HepG2 (cell line): ENCODE data around the gene KIZ. TPM values are rescaled to one million over a fixed set of nuclear protein-coding genes. Genes with fewer than 3 reads are reported as not detected.

ENCODE experiments used
- ATAC-seq: fragments of 200-7000 bp; cut with Tn5 transposase; 3 replicates; pipeline ENCODE4 v1.9.1; 2020; ENCODE audit warnings: mild to moderate bottlenecking, moderate library complexity
- BruUV-seq: library from RNA; stranded (reverse); fragments of 400-500 nt; replicated peaks from 2 replicates; lab custom pipeline; 2021; lab: Mats Ljungman, UMichigan
- CTCF ChIA-PET: fragments of 300-600 bp; formaldehyde crosslinking; extraction: SDS; loops from one replicate; lab custom pipeline; 2021; ENCODE audit warnings: low total read pairs, inconsistent platforms, low intra/inter-chr PET ratio; lab: Yijun Ruan, JAX
- POLR2A ChIA-PET: fragments of 350-600 bp; sonication (Branson Sonifier 250); formaldehyde crosslinking; loops from one replicate; lab custom pipeline; 2020; ENCODE audit warnings: antibody characterized with exemption, inconsistent platforms; lab: Yijun Ruan, JAX
- DNase-seq: peaks from one replicate; pipeline ENCODE4 v3.0.0-alpha.2; 2015; ENCODE audit warnings: low spot score
- FAIRE-seq: peaks from 3 replicates; lab custom pipeline; 2011; peaks lifted over from hg19 to GRCh38; lab: Jason Lieb, UNC
- H2AFZ ChIP-seq: one replicate; pipeline ENCODE4 v1.6.1; 2011; ENCODE audit warnings: low read length, inconsistent platforms
- H3K27ac ChIP-seq: fragments of 300-600 bp; 3 replicates; pipeline ENCODE4 v1.8.0; 2011; ENCODE audit warnings: mixed run types, mild to moderate bottlenecking, mixed read lengths, low read length, inconsistent platforms; ENCODE audit not compliant: insufficient read depth; ENCODE audit errors: extremely low read length
- H3K27me3 ChIP-seq, 2 experiments: fragments of 200-600 bp in 1 of 2; 2 replicates in 1 of 2; 3 replicates in 1 of 2; pipeline versions ENCODE4 v1.6.0 to v1.8.0; 2011; ENCODE audit warnings: low read length in 2 of 2, mild to moderate bottlenecking in 2 of 2, moderate library complexity in 2 of 2, inconsistent platforms in 1 of 2; ENCODE audit not compliant: insufficient read depth in 2 of 2, control insufficient read depth in 1 of 2
- H3K36me3 ChIP-seq, 2 experiments: fragments of 200-600 bp in 1 of 2; replicated peaks in 1 of 2; 2 replicates in 1 of 2; 3 replicates in 1 of 2; pipeline versions ENCODE4 v1.5.1 to v1.8.0; 2011; ENCODE audit warnings: low read length in 2 of 2, inconsistent platforms in 1 of 2; ENCODE audit not compliant: insufficient read depth in 2 of 2, control insufficient read depth in 1 of 2
- H3K4me1 ChIP-seq: 2 replicates; pipeline ENCODE4 v1.5.1; 2012; ENCODE audit warnings: low read length, inconsistent platforms; ENCODE audit not compliant: insufficient read depth
- H3K4me2 ChIP-seq: 2 replicates; pipeline ENCODE4 v1.6.0; 2011; ENCODE audit warnings: low read depth, low read length, inconsistent platforms
- H3K4me3 ChIP-seq, 3 experiments: fragments of 200-600 bp in 1 of 3; sonication (generic), shearing (Covaris generic) in 1 of 3; replicated peaks in 1 of 3; 2 replicates each; pipeline ENCODE4 v1.5.1; 2011 to 2016; ENCODE audit warnings: low read length in 3 of 3, inconsistent platforms in 2 of 3, low read depth in 2 of 3, mild to moderate bottlenecking in 2 of 3, control low read depth in 1 of 3, mixed read lengths in 1 of 3; ENCODE audit not compliant: insufficient read depth in 1 of 3
- H3K79me2 ChIP-seq: one replicate; pipeline ENCODE4 v1.6.1; 2011; ENCODE audit warnings: low read length, inconsistent platforms; ENCODE audit not compliant: insufficient read depth
- H3K9ac ChIP-seq: 2 replicates; pipeline ENCODE4 v1.6.0; 2011; ENCODE audit warnings: mild to moderate bottlenecking, low read depth, low read length, inconsistent platforms; ENCODE audit not compliant: insufficient read depth
- H3K9me3 ChIP-seq: 2 replicates; pipeline ENCODE4 v1.5.1; 2012; ENCODE audit warnings: mild to moderate bottlenecking, low read length
- H4K20me1 ChIP-seq: 2 replicates; pipeline ENCODE4 v1.6.0; 2011; ENCODE audit warnings: inconsistent platforms, mild to moderate bottlenecking, low read length, moderate library complexity; ENCODE audit not compliant: insufficient read depth
- ARID4A ChIP-seq: sonication (generic); formaldehyde crosslinking; IDR thresholded peaks from 2 replicates; pipeline ENCODE4 v1.5.0; 2020; ENCODE audit warnings: mild to moderate bottlenecking, missing genetic modification reagents, borderline replicate concordance
- EEA1 ChIP-seq: sonication (generic); formaldehyde crosslinking; IDR thresholded peaks from 2 replicates; pipeline ENCODE4 v1.5.1; 2020; ENCODE audit warnings: mild to moderate bottlenecking, missing genetic modification reagents, borderline replicate concordance
- IKZF4 ChIP-seq: sonication (generic); formaldehyde crosslinking; IDR thresholded peaks from 2 replicates; pipeline ENCODE4 v1.5.1; 2020; ENCODE audit warnings: borderline replicate concordance, mild to moderate bottlenecking, low read depth, missing genetic modification reagents; ENCODE audit errors: not compliant biosample characterization
- NPAS2 ChIP-seq: sonication (generic); formaldehyde crosslinking; IDR thresholded peaks from 2 replicates; pipeline ENCODE4 v1.8.0; 2022; ENCODE audit warnings: mild to moderate bottlenecking, missing genetic modification reagents, borderline replicate concordance
- RNF2 ChIP-seq: fragments of 450-650 bp; conservative IDR thresholded peaks from 2 replicates; pipeline ENCODE4 v1.6.1; 2016; ENCODE audit warnings: low read depth
- ZBTB4 ChIP-seq: sonication (generic); formaldehyde crosslinking; IDR thresholded peaks from 2 replicates; pipeline ENCODE4 v1.4.0; 2020; ENCODE audit warnings: missing genetic modification reagents, mild to moderate bottlenecking, borderline replicate concordance
- ZNF597 ChIP-seq: sonication (generic); formaldehyde crosslinking; IDR thresholded peaks from 2 replicates; pipeline ENCODE4 v1.5.0; 2020; ENCODE audit warnings: missing genetic modification reagents
- WGBS: methylation state at CpG from one replicate; pipeline ENCODE4 v1.1.6; 2017; ENCODE audit warnings: low lambda C conversion rate; 5-methylcytosine and 5-hydroxymethylcytosine counted together
- in situ Hi-C: cut with HindIII; loops from 2 replicates; pipeline ENCODE4 v1.10.0; 2017; ENCODE audit warnings: low pct_unique_long_range_greater_than_20kb; ENCODE audit not compliant: extremely low pct_ligation_motif_present
- intact Hi-C: fragments of 100-400 bp; cut with micrococcal nuclease; formaldehyde crosslinking; loops from one replicate; pipeline ENCODE4 v1.10.0; 2022; ENCODE audit not compliant: unreplicated experiment
- polyA plus RNA-seq, 8 experiments: library from polyadenylated mRNA; depleted of rRNA in 3 of 8; stranded (reverse) in 7 of 8; unstranded in 1 of 8; fragments of >200 nt; fragmentation: Illumina TruSeq in 4 of 8; extraction: Trizol in 4 of 8; gene quantifications; 2 replicates each; pipeline versions ENCODE4 v1.2.1 to v1.2.3, GENCODE V29; 2011 to 2016; ENCODE audit warnings: low read depth in 4 of 8, missing spikeins in 1 of 8, mixed read lengths in 1 of 8; ENCODE audit not compliant: insufficient read depth in 1 of 8
- total RNA-seq, 5 experiments: library from RNA; depleted of rRNA; stranded (reverse); fragments of >200 nt; fragmentation: Illumina TruSeq; extraction: Trizol; gene quantifications; 2 replicates each; pipeline ENCODE4 v1.2.3, GENCODE V29; 2016; ENCODE audit warnings: low read depth in 1 of 5

KIZ gene
- total and polyA plus RNA-seq, 2 of the 13 experiments (the other 11 are each of a cell fraction or from before 2014, with no cell fraction given): 46.3 to 114 TPM

- Histone ChIP-seq H3K79me2 (no peaks in the 10 kb centered on the region), H2AFZ (no peak overlapping the region), H3K36me3 (peaks cover 20 to 60% of the 10 kb centered on the region in 2 experiments), H3K4me2 (no peak overlapping the region), H3K9me3 (no peaks in the 10 kb centered on the region), H3K4me1 (peaks cover 6% of the 10 kb centered on the region; the same call in 1 of the 2 replicates), H3K27ac (no peak overlapping the region), H4K20me1 (peaks cover 6% of the 10 kb centered on the region), H3K9ac (no peak overlapping the region), H3K4me3 (no peak overlapping the region), H3K27me3 (no peaks in the 10 kb centered on the region)
- no TSS peak for BruUV-seq
- FAIRE-seq (no peak), DNase-seq (no peak), ATAC-seq (no peak)
- ChIA-PET CTCF (interaction anchor here (7.3 kb wide), 1 partner anchor 272 kb away, joined by 181 read pairs; no protein-coding TSS in a partner anchor), POLR2A (no interaction called here)
- TF ChIP-seq ARID4A: no peak
- no peak for TF ChIP-seq IKZF4 (CRISPR knock-in tag)
- no peak for TF ChIP-seq EEA1 (CRISPR knock-in tag)
- TF ChIP-seq ZBTB4 (CRISPR knock-in tag): no peak
- TF ChIP-seq RNF2: no peak
- TF ChIP-seq ZNF597 (CRISPR knock-in tag): no peak
- TF ChIP-seq NPAS2: no peak
- WGBS: 96% methylated on average over 10 of the region's 10 CpGs
- in situ Hi-C loops (loop anchor here (10.0 kb wide), 1 partner anchor 368 kb away; no protein-coding TSS in a partner anchor), intact Hi-C loops (no loop called here)
These were observed 106.8 kb downstream of the KIZ start for GRCh38 chr20:21232546-21233280.
